HCT116 (cell line): ENCODE data around the gene DENND6A. TPM values are rescaled to one million over a fixed set of nuclear protein-coding genes. Genes with fewer than 3 reads are reported as not detected.

Source experiments
- ATAC-seq: fragments of 200-7000 bp; cut with Tn5 transposase; 2 replicates; pipeline ENCODE4 v1.9.1; 2020; ENCODE audit warnings: mild to moderate bottlenecking, moderate library complexity
- BruUV-seq: library from RNA; stranded (reverse); fragments of 400-500 nt; replicated peaks from 2 replicates; lab custom pipeline; 2021; lab: Mats Ljungman, UMichigan
- CTCF ChIA-PET: fragments of 300-600 bp; sonication (Branson Sonifier 250); formaldehyde crosslinking; loops from one replicate; lab custom pipeline; 2021; ENCODE audit warnings: antibody characterized with exemption; lab: Charles Lee
- POLR2A ChIA-PET: fragments of 300-600, 350-600 bp; sonication (Branson Sonifier 250); formaldehyde crosslinking; loops from one replicate; lab custom pipeline; 2021; ENCODE audit warnings: antibody characterized with exemption; lab: Charles Lee
- RAD21 ChIA-PET, 2 experiments: fragments of 300-600 bp; sonication (Branson Sonifier 250); formaldehyde crosslinking; loops; one replicate each; lab custom pipeline; 2023; ENCODE audit warnings: low total read pairs in 2 of 2; ENCODE audit not compliant: uncharacterized antibody in 2 of 2, unreplicated experiment in 2 of 2, low non-redundant PET in 1 of 2; lab: Charles Lee
- DNase-seq: peaks from one replicate; pipeline ENCODE4 v3.0.0-alpha.2; 2010; ENCODE audit warnings: low read depth, low spot score
- H2AFZ ChIP-seq: fragments of 200-600 bp; shearing (Covaris generic), sonication (generic); 2 replicates; pipeline ENCODE4 v1.6.1; 2017; ENCODE audit warnings: low read depth, mixed run types, mixed read lengths, antibody characterized with exemption, low read length; ENCODE audit not compliant: poor library complexity, severe bottlenecking
- H3K27ac ChIP-seq: 2 replicates; pipeline ENCODE4 v1.5.1; 2012; ENCODE audit warnings: low read depth, low read length
- H3K27me3 ChIP-seq: fragments of 200-600 bp; sonication (generic); 2 replicates; pipeline ENCODE4 v1.6.1; 2016; ENCODE audit warnings: mixed run types, low read length, mixed read lengths; ENCODE audit not compliant: insufficient read depth
- H3K36me3 ChIP-seq, 2 experiments: fragments of 200-500 bp in 1 of 2; fragments of 200-600 bp in 1 of 2; sonication (Bioruptor generic) in 1 of 2; sonication (generic) in 1 of 2; 2 replicates each; pipeline versions ENCODE4 v1.5.1 to v1.6.1; 2014 to 2016; ENCODE audit warnings: low read length in 2 of 2, inconsistent platforms in 1 of 2, mixed read lengths in 1 of 2, mixed run types in 1 of 2; ENCODE audit not compliant: insufficient read depth in 2 of 2, control insufficient read depth in 1 of 2
- H3K4me1 ChIP-seq, 2 experiments: fragments of 200-600 bp in 1 of 2; sonication (generic) in 1 of 2; 2 replicates each; pipeline versions ENCODE4 v1.5.1 to v1.6.1; 2012 to 2017; ENCODE audit warnings: low read length in 2 of 2, inconsistent platforms in 1 of 2, mild to moderate bottlenecking in 1 of 2, mixed read lengths in 1 of 2, mixed run types in 1 of 2, moderate library complexity in 1 of 2; ENCODE audit not compliant: insufficient read depth in 2 of 2, control insufficient read depth in 1 of 2
- H3K4me2 ChIP-seq: fragments of 200-600 bp; sonication (generic); 2 replicates; pipeline ENCODE4 v1.6.1; 2017; ENCODE audit warnings: mixed run types, low read length, mixed read lengths
- H3K4me3 ChIP-seq, 2 experiments: fragments of 200-600 bp in 1 of 2; sonication (generic) in 1 of 2; replicated peaks in 1 of 2; 2 replicates each; pipeline ENCODE4 v1.5.1; 2011 to 2016; ENCODE audit warnings: low read length in 2 of 2, control low read depth in 1 of 2, low read depth in 1 of 2, mild to moderate bottlenecking in 1 of 2, mixed read lengths in 1 of 2, mixed run types in 1 of 2
- H3K79me2 ChIP-seq: fragments of 200-600 bp; sonication (generic); 2 replicates; pipeline ENCODE4 v1.6.1; 2017; ENCODE audit warnings: mild to moderate bottlenecking, mixed run types, low read length, moderate library complexity, mixed read lengths; ENCODE audit not compliant: insufficient read depth
- H3K9ac ChIP-seq: fragments of 200-600 bp; sonication (generic); 2 replicates; pipeline ENCODE4 v1.6.1; 2016; ENCODE audit warnings: low read length, mixed read lengths
- H3K9me2 ChIP-seq: fragments of 200-600 bp; sonication (generic), shearing (Covaris generic); 2 replicates; pipeline ENCODE4 v1.6.1; 2017; ENCODE audit warnings: mixed run types, mild to moderate bottlenecking, moderate library complexity; ENCODE audit not compliant: insufficient read depth
- H3K9me3 ChIP-seq, 2 experiments: fragments of 200-500 bp in 1 of 2; fragments of 200-600 bp in 1 of 2; sonication (Bioruptor generic) in 1 of 2; sonication (generic) in 1 of 2; 2 replicates each; pipeline ENCODE4 v1.6.1; 2014 to 2017; ENCODE audit warnings: low read length in 2 of 2, mixed read lengths in 2 of 2, inconsistent platforms in 1 of 2, low read depth in 1 of 2, mild to moderate bottlenecking in 1 of 2, mixed run types in 1 of 2, moderate library complexity in 1 of 2; ENCODE audit not compliant: control insufficient read depth in 1 of 2, insufficient read depth in 1 of 2
- H4K20me1 ChIP-seq: fragments of 200-600 bp; sonication (generic), shearing (Covaris generic); 2 replicates; pipeline ENCODE4 v1.6.1; 2017; ENCODE audit warnings: mixed run types, mild to moderate bottlenecking, moderate library complexity; ENCODE audit not compliant: insufficient read depth
- CBX3 ChIP-seq: IDR thresholded peaks from 2 replicates; pipeline ENCODE4 v1.6.1; 2012; ENCODE audit warnings: low read depth
- CEBPB ChIP-seq: IDR thresholded peaks from 2 replicates; pipeline ENCODE4 v1.6.1; 2012; ENCODE audit warnings: low read depth
- ELF1 ChIP-seq: IDR thresholded peaks from 2 replicates; pipeline ENCODE4 v1.6.1; 2012; ENCODE audit warnings: low read depth, borderline replicate concordance
- EZH2 ChIP-seq: fragments of 200-600 bp; sonication (generic); IDR thresholded peaks from 2 replicates; pipeline ENCODE4 v1.6.1; 2017; ENCODE audit warnings: antibody characterized with exemption, mixed run types
- EZH2phosphoT487 ChIP-seq: fragments of 200-600 bp; IDR thresholded peaks from 2 replicates; pipeline ENCODE4 v1.6.1; 2018; ENCODE audit warnings: antibody characterized with exemption, borderline replicate concordance
- FOSL1 ChIP-seq: IDR thresholded peaks from 2 replicates; pipeline ENCODE4 v1.6.1; 2012; ENCODE audit warnings: low read depth
- POLR2A ChIP-seq: IDR thresholded peaks from 2 replicates; pipeline ENCODE4 v1.7.0; 2011; ENCODE audit warnings: borderline replicate concordance; ENCODE audit not compliant: insufficient read depth, insufficient read length; ENCODE audit errors: extremely low read depth
- POLR2AphosphoS5 ChIP-seq: IDR thresholded peaks from 2 replicates; pipeline ENCODE4 v1.6.1; 2011; ENCODE audit warnings: mild to moderate bottlenecking, low read depth, low read length, moderate library complexity
- SP1 ChIP-seq: IDR thresholded peaks from 2 replicates; pipeline ENCODE4 v1.6.1; 2012; ENCODE audit warnings: low read depth
- SRF ChIP-seq: IDR thresholded peaks from 2 replicates; pipeline ENCODE4 v1.6.1; 2012; ENCODE audit warnings: low read depth
- TCF7L2 ChIP-seq: IDR thresholded peaks from 2 replicates; pipeline ENCODE4 v1.7.0; 2011; ENCODE audit warnings: borderline replicate concordance, inconsistent platforms; ENCODE audit not compliant: insufficient read depth, insufficient read length; ENCODE audit errors: extremely low read depth
- YY1 ChIP-seq: IDR thresholded peaks from 2 replicates; pipeline ENCODE4 v1.6.1; 2011; ENCODE audit warnings: low read length, low read depth, moderate library complexity, mild to moderate bottlenecking; ENCODE audit not compliant: insufficient replicate concordance; ENCODE audit errors: extremely low read depth
- ZFX ChIP-seq: fragments of 450-650 bp; IDR thresholded peaks from 2 replicates; pipeline ENCODE4 v1.6.1; 2017
- ZNF274 ChIP-seq: fragments of 200-500 bp; sonication (Bioruptor generic); IDR thresholded peaks from 2 replicates; pipeline ENCODE4 v1.6.1; 2014; ENCODE audit warnings: mild to moderate bottlenecking, low read depth, low read length, inconsistent platforms
- intact Hi-C: fragments of 100-400 bp; cut with micrococcal nuclease; formaldehyde crosslinking; loops from 2 replicates; pipeline ENCODE4 v1.10.0; 2022
- total RNA-seq: library from RNA; stranded (reverse); gene quantifications from one replicate; pipeline ENCODE4 v1.2.1, GENCODE V29; 2021; ENCODE audit not compliant: unreplicated experiment
- TF ChIP-seq, protein P1 (sequence below): IDR thresholded peaks from 2 replicates; pipeline ENCODE4 v1.6.1; 2012
- TF ChIP-seq, protein P2 (sequence below): IDR thresholded peaks from 2 replicates; pipeline ENCODE4 v1.6.1; 2012; ENCODE audit warnings: low read depth
- TF ChIP-seq, protein P3 (sequence below): IDR thresholded peaks from 2 replicates; pipeline ENCODE4 v1.6.1; 2011; ENCODE audit warnings: mild to moderate bottlenecking, low read length, moderate library complexity; ENCODE audit not compliant: insufficient replicate concordance; ENCODE audit errors: extremely low read depth
- TF ChIP-seq, protein P4 (sequence below), 3 experiments: fragments of 200-600 bp in 1 of 3; sonication (generic) in 1 of 3; IDR thresholded peaks in 2 of 3; conservative IDR thresholded peaks in 1 of 3; 2 replicates each; pipeline ENCODE4 v1.5.1; 2012 to 2017; ENCODE audit warnings: low read depth in 2 of 3, low read length in 2 of 3, antibody characterized with exemption in 1 of 3, borderline replicate concordance in 1 of 3, control low read depth in 1 of 3, mild to moderate bottlenecking in 1 of 3, mixed read lengths in 1 of 3, mixed run types in 1 of 3, moderate library complexity in 1 of 3; ENCODE audit not compliant: insufficient read depth in 1 of 3

DENND6A gene
- total RNA-seq, 1 experiment from 2014 or later: 22.3 TPM

DNA sequence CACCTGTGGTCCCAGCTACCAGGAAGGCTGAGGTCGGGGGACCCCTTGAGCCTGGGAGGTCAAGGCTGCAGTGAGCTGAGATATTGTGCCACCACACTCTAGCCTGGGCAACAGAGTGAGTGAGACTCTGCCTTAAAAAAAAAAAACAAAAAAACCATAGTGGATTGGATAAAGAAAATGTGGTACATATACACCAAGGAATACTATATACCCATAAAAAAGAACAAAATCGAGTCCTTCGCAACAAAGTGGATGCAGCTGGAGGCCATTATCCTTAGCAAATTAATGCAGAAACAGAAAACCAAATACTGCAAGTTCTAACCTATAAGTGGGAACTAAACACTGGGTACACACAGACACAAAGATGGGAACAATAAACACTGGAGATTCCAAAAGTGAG, 75.1 kb downstream of the DENND6A start:
- ChIA-PET CTCF (no interaction called here), RAD21 (no interaction called here)
- no peaks in the 10 kb centered on the region for H3K79me2 ChIP-seq
- H3K27me3 ChIP-seq: no peaks in the 10 kb centered on the region
- no peaks in the 10 kb centered on the region for H4K20me1 ChIP-seq
- H3K9me3 ChIP-seq: no peaks in the 10 kb centered on the region
- H3K4me2 ChIP-seq: no peak overlapping the region
- H3K4me1 ChIP-seq: no peaks in the 10 kb centered on the region
- DNase-seq (no peak), ATAC-seq (no peak)
- H3K27ac ChIP-seq: no peak overlapping the region
- TF ChIP-seq FOSL1 (no peak), TCF7L2 (no peak), EZH2 (no peak), CEBPB (no peak), YY1 (no peak), ZNF274 (no peak), CBX3 (no peak), POLR2A (no peak), EZH2phosphoT487 (no peak), ELF1 (no peak), SP1 (no peak), ZFX (no peak), POLR2AphosphoS5 (no peak), SRF (no peak)
- TF ChIP-seq, protein P1, sequence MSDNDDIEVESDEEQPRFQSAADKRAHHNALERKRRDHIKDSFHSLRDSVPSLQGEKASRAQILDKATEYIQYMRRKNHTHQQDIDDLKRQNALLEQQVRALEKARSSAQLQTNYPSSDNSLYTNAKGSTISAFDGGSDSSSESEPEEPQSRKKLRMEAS: no peak
- TF ChIP-seq, protein P2, sequence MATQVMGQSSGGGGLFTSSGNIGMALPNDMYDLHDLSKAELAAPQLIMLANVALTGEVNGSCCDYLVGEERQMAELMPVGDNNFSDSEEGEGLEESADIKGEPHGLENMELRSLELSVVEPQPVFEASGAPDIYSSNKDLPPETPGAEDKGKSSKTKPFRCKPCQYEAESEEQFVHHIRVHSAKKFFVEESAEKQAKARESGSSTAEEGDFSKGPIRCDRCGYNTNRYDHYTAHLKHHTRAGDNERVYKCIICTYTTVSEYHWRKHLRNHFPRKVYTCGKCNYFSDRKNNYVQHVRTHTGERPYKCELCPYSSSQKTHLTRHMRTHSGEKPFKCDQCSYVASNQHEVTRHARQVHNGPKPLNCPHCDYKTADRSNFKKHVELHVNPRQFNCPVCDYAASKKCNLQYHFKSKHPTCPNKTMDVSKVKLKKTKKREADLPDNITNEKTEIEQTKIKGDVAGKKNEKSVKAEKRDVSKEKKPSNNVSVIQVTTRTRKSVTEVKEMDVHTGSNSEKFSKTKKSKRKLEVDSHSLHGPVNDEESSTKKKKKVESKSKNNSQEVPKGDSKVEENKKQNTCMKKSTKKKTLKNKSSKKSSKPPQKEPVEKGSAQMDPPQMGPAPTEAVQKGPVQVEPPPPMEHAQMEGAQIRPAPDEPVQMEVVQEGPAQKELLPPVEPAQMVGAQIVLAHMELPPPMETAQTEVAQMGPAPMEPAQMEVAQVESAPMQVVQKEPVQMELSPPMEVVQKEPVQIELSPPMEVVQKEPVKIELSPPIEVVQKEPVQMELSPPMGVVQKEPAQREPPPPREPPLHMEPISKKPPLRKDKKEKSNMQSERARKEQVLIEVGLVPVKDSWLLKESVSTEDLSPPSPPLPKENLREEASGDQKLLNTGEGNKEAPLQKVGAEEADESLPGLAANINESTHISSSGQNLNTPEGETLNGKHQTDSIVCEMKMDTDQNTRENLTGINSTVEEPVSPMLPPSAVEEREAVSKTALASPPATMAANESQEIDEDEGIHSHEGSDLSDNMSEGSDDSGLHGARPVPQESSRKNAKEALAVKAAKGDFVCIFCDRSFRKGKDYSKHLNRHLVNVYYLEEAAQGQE: no peak
- TF ChIP-seq, protein P3, sequence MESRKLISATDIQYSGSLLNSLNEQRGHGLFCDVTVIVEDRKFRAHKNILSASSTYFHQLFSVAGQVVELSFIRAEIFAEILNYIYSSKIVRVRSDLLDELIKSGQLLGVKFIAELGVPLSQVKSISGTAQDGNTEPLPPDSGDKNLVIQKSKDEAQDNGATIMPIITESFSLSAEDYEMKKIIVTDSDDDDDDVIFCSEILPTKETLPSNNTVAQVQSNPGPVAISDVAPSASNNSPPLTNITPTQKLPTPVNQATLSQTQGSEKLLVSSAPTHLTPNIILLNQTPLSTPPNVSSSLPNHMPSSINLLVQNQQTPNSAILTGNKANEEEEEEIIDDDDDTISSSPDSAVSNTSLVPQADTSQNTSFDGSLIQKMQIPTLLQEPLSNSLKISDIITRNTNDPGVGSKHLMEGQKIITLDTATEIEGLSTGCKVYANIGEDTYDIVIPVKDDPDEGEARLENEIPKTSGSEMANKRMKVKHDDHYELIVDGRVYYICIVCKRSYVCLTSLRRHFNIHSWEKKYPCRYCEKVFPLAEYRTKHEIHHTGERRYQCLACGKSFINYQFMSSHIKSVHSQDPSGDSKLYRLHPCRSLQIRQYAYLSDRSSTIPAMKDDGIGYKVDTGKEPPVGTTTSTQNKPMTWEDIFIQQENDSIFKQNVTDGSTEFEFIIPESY: no peak
- TF ChIP-seq, protein P4, sequence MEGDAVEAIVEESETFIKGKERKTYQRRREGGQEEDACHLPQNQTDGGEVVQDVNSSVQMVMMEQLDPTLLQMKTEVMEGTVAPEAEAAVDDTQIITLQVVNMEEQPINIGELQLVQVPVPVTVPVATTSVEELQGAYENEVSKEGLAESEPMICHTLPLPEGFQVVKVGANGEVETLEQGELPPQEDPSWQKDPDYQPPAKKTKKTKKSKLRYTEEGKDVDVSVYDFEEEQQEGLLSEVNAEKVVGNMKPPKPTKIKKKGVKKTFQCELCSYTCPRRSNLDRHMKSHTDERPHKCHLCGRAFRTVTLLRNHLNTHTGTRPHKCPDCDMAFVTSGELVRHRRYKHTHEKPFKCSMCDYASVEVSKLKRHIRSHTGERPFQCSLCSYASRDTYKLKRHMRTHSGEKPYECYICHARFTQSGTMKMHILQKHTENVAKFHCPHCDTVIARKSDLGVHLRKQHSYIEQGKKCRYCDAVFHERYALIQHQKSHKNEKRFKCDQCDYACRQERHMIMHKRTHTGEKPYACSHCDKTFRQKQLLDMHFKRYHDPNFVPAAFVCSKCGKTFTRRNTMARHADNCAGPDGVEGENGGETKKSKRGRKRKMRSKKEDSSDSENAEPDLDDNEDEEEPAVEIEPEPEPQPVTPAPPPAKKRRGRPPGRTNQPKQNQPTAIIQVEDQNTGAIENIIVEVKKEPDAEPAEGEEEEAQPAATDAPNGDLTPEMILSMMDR (IDR thresholded peaks at IDR 0.05 in 2 of 3, conservative IDR thresholded peaks at IDR 0.05 in 1 of 3; ENCODE audit: borderline replicate concordance in 1 of 3, insufficient read depth in 1 of 3, low read depth in 2 of 3, low read length in 2 of 3): no peak
- TF ChIP-seq, all 23 proteins: peak for 0
- no peak overlapping the region for H3K9ac ChIP-seq
- no peaks in the 10 kb centered on the region for H3K36me3 ChIP-seq
- POLR2A ChIA-PET: no interaction called here
- H2AFZ ChIP-seq: no peak overlapping the region
- no TSS peak for BruUV-seq
- H3K4me3 ChIP-seq: no peak overlapping the region
- intact Hi-C loops: no loop called here
- no peaks in the 10 kb centered on the region for H3K9me2 ChIP-seq
